Smooth muscle cell of the pulmonary artery (primary cell): ENCODE data around the gene TMEM174. TPM values are rescaled to one million over a fixed set of nuclear protein-coding genes. Genes with fewer than 3 reads are reported as not detected.

ENCODE experiments used
- total RNA-seq: library from RNA; depleted of rRNA; stranded (reverse); fragments of >200 nt; gene quantifications from 2 replicates; pipeline ENCODE4 v1.2.3, GENCODE V29; 2014

The TMEM174 gene
- not detected in 2 replicates for total RNA-seq

GRCh38 chr5:73172951-73173350, at the start of gene TMEM174:
TMEM174 (plus strand) TSS chr5:73173193; CDS start chr5:73173244, 51 bp downstream.

Other genes starting within 250 kb of the TMEM174 start
- gene FCHO2, start 217.2 kb upstream of the TMEM174 start, total RNA-seq: 22.8 and 24.2 TPM in 2 replicates
- 1.2 and 1.3 TPM in 2 replicates for gene TMEM171, start 52.6 kb upstream of the TMEM174 start, total RNA-seq